ENCODE results near the gene ABI3BP.

- TF ChIP-seq POLR2A (IDR thresholded peaks at IDR 0.05; ENCODE audit: low read length) (no peak), GATA1 (IDR thresholded peaks at IDR 0.05; ENCODE audit: low read depth, low read length) (no peak)
These were observed 136.4 kb downstream of the ABI3BP start for GRCh38 chr3:100856821-100857220.
